LNCAP (cell line): ENCODE measurements around the gene RASGRP4.

Source experiments
- CTCF ChIP-seq: fragments of 450-650 bp; IDR thresholded peaks from 2 replicates; pipeline ENCODE4 v1.5.1; 2017; ENCODE audit warnings: mild to moderate bottlenecking

RASGRP4 gene

GRCh38 chr19:38386300-38386970 is 39.6 kb downstream of the RASGRP4 start:
- no peak for TF ChIP-seq CTCF

- no peak for TF ChIP-seq CTCF
These were observed 40.2 kb downstream of the RASGRP4 start for GRCh38 chr19:38385804-38386257.

- TF ChIP-seq CTCF, result no peak
These were observed 40.8 kb downstream of the RASGRP4 start for GRCh38 chr19:38385057-38385803.

GRCh38 chr19:38384209-38385027 is 41.6 kb downstream of the RASGRP4 start:
- TF ChIP-seq CTCF, result no peak

- no peak for TF ChIP-seq CTCF
These were observed 42.3 kb downstream of the RASGRP4 start for GRCh38 chr19:38383743-38384142.

- no peak for TF ChIP-seq CTCF
These were observed 42.8 kb downstream of the RASGRP4 start for GRCh38 chr19:38383184-38383583.

- no peak for TF ChIP-seq CTCF
These were observed 44.9 kb downstream of the RASGRP4 start for GRCh38 chr19:38381138-38381537.
